NB4 (cell line): Measurements from ENCODE around the gene HOXC5.
A peak's percentile ranks its signal among the peaks of the same experiment; 100 is the strongest.

ENCODE experiments used
- DNase-seq: peaks from one replicate; pipeline ENCODE4 v3.0.0; 2010; ENCODE audit warnings: low read depth
- H3K4me3 ChIP-seq: one replicate; pipeline ENCODE4 v1.5.1; 2011; ENCODE audit warnings: mild to moderate bottlenecking, low read depth, low read length, moderate library complexity
- MYC ChIP-seq: IDR thresholded peaks from 2 replicates; pipeline ENCODE4 v1.6.1; 2011; ENCODE audit warnings: low read depth, low read length
- POLR2A ChIP-seq: IDR thresholded peaks from 2 replicates; pipeline ENCODE4 v1.6.1; 2011; ENCODE audit warnings: mild to moderate bottlenecking; ENCODE audit not compliant: insufficient read length; ENCODE audit errors: extremely low read depth
- TF ChIP-seq, protein P1 (sequence below): IDR thresholded peaks from one replicate; pipeline ENCODE4 v1.5.1; 2012; ENCODE audit warnings: low read depth, low read length
- TF ChIP-seq, protein P2 (sequence below): IDR thresholded peaks from 2 replicates; pipeline ENCODE4 v1.6.1; 2011; ENCODE audit warnings: low read depth, low read length

Gene HOXC5

GRCh38 chr12:53994264-53995001 lies 38.4 kb upstream of the HOXC5 start:
- peak; percentile 67 for DNase-seq
- peak overlapping the region; percentile 55 for H3K4me3 ChIP-seq
- TF ChIP-seq, protein P1, sequence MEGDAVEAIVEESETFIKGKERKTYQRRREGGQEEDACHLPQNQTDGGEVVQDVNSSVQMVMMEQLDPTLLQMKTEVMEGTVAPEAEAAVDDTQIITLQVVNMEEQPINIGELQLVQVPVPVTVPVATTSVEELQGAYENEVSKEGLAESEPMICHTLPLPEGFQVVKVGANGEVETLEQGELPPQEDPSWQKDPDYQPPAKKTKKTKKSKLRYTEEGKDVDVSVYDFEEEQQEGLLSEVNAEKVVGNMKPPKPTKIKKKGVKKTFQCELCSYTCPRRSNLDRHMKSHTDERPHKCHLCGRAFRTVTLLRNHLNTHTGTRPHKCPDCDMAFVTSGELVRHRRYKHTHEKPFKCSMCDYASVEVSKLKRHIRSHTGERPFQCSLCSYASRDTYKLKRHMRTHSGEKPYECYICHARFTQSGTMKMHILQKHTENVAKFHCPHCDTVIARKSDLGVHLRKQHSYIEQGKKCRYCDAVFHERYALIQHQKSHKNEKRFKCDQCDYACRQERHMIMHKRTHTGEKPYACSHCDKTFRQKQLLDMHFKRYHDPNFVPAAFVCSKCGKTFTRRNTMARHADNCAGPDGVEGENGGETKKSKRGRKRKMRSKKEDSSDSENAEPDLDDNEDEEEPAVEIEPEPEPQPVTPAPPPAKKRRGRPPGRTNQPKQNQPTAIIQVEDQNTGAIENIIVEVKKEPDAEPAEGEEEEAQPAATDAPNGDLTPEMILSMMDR, result no peak
- TF ChIP-seq POLR2A (no peak), MYC (no peak)
- TF ChIP-seq, protein P2, sequence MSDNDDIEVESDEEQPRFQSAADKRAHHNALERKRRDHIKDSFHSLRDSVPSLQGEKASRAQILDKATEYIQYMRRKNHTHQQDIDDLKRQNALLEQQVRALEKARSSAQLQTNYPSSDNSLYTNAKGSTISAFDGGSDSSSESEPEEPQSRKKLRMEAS, result no peak

DNA sequence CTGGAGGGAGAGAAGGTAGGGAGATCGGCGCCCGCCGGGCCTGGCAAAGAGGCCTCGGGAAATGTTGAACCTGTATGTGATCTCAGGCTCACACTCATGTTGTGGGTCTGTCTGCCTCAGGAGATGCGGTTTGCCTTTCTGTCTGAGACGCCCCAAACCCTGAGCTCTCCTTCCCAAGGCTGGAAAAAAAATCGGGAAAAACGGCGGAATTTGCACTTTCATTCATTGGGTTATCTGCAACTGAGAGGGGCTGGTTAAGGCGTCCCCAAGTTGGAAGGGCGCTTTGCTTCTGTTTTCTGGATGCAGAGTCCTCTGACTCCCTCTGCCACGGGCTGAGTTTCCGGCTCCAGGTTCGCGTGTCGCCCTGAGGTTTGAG lies 37.9 kb upstream of the HOXC5 start:
- H3K4me3 ChIP-seq, result peak overlapping the region; percentile 55
- TF ChIP-seq, protein P2, result no peak
- TF ChIP-seq, protein P1, result no peak
- TF ChIP-seq POLR2A (no peak), MYC (no peak)
- DNase-seq, result no peak

- peak overlapping the region; percentile 55 for H3K4me3 ChIP-seq
- TF ChIP-seq POLR2A (no peak), MYC (no peak)
- TF ChIP-seq, protein P2, result no peak
- TF ChIP-seq, protein P1, result no peak
- peak; percentile 90 for DNase-seq
Observed at GRCh38 chr12:53995378-53996239, 37.2 kb upstream of the HOXC5 start.

DNA sequence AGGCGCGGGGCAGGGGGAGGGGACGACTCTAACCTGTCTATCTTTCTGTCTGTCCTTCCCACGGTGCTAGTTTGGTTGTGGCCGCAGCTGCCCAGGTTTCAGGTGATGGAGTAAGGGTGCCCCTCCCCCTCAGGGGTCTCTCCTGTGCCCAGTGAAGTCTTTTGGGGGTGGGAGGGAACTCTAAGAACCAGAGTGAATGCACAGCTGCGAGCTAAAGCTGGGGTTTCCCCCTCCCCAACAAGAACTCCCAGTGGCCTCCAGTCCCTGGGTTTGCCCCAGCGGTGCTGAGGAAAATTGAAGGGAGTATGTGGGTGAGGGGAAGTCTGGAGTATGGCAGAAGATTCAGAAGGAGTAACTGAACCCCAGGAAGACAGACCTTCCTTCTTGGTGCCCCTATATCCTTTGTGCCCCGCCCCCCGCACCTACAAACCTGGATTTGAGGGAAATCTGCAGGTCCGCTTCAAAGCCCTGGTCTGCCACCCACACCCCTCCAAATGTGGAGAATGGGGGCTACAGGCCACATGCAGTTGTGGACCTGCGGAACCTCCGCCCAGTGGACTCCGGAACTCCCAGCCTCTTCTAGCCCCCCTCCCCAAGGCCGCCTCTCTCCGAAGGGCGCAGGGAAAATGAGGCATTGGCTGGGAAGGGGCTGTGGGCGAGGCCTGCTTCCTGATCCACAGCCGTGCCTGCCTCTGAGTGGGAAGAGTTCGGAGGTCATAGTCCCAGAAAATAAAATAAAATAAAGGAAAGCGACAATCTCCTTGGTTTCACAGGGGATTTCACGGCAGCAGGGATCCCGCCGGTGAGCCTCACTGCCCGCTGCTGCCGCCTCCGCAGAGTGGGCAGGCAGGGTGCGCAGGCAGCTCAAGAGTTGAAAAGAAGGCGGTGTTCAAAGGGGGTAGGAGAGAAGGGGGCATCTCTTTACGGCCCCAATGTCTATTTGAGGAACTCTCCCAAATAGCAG lies 36.3 kb upstream of the HOXC5 start:
- H3K4me3 ChIP-seq, result peak overlapping the region; percentile 55
- DNase-seq, result no peak
- TF ChIP-seq, protein P1, result no peak
- TF ChIP-seq, protein P2, result no peak
- no peak for TF ChIP-seq POLR2A
- no peak for TF ChIP-seq MYC
